Islet precursor cell (in vitro differentiated cells): ENCODE measurements around the gene ICAM5.
"Not testable (repeated sequence)": the region's sequence is repeated elsewhere in the genome, so short reads cannot be mapped to it uniquely, and the experiment has no call there.

Source experiments
- DNase-seq: peaks from one replicate; pipeline ENCODE4 v3.0.0-alpha.2; 2018

Gene ICAM5

DNA sequence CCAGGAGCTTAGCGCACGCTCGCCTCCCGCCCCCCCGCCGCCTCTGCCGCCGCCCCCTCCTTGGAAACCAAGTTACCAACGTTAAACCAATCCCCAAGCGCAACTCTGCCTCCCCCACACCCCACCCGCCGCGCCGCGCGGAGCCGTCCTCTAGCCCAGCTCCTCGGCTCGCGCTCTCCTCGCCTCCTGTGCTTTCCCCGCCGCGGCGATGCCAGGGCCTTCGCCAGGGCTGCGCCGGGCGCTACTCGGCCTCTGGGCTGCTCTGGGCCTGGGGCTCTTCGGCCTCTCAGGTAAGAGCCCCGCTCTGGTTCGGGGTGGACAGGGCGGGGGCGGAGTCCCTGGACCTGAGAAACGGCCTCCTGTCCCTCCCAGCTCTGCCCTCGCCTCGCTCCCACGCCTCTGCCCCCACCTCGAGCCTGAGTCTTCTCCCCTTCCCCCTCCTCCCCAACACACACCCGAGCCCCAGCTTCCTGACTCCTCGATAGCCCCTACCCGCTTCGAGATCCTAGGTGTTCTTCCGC is at the start of gene ICAM5:
Gene ICAM5, plus strand, starts transcription at position 117 of the 521 bp plus-strand sequence. Its CDS starts 92 bp downstream, at position 209.
- DNase-seq, result no peak

GRCh38 chr19:10241826-10242449 is 47.8 kb upstream of the ICAM5 start:
- not testable (repeated sequence) for DNase-seq

- no peak for DNase-seq
Measured at GRCh38 chr19:10243606-10244005, 46.1 kb upstream of the ICAM5 start.

DNA sequence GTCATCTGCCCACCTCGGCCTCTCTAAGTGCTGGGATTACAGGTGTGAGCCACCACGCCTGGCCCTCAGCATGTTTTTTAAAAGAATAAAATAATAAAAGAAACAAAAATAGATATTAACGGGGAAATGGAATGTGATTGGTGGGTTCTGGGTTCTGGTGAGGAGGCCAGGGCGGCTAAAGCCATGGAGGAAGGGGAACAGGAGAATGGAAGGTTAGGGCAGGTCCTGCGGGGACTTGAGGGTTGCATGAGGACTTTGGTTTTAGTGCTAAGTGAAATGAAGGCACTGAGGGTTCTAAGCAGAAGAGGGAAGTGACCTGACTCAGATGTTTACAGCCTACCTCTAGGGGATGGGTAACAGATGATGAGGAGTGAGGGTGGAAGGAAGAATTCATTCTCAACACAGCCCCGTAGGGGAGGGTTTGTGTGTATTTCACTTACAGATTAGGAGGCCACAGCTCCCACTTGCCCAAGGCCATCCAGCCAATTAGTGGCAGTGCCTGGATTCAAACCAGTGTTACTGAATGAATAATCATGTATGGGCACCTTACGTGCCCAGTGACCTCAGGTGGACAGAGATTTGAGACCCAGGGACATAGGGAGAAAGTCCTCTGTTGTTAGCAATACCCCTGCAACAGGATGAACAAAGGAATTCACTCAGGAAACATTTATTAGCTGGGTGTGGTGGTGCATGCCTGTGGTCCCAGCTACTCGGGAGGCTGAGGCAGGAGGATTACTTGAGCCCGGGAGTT is 44.4 kb upstream of the ICAM5 start:
- no peak for DNase-seq

DNA sequence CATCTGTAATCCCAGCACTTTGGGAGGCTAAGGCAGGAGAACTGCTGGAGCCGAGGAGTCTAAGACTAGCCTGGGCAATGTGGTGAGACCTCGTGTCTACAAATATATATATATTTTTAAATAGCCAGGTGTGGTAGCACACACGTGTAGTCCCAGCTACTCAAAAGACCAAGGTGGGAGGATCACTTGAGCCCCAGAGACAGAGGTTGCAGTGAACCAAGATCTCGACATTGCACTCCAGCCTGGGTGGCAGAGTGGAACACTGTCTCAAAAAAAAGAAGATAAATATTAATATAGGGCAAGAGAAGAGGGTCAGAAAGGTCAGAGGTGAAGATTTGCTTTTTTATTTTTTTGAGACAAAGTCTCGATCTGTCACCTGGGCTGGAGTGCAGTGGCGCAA is 43.2 kb upstream of the ICAM5 start:
- no peak for DNase-seq

DNA sequence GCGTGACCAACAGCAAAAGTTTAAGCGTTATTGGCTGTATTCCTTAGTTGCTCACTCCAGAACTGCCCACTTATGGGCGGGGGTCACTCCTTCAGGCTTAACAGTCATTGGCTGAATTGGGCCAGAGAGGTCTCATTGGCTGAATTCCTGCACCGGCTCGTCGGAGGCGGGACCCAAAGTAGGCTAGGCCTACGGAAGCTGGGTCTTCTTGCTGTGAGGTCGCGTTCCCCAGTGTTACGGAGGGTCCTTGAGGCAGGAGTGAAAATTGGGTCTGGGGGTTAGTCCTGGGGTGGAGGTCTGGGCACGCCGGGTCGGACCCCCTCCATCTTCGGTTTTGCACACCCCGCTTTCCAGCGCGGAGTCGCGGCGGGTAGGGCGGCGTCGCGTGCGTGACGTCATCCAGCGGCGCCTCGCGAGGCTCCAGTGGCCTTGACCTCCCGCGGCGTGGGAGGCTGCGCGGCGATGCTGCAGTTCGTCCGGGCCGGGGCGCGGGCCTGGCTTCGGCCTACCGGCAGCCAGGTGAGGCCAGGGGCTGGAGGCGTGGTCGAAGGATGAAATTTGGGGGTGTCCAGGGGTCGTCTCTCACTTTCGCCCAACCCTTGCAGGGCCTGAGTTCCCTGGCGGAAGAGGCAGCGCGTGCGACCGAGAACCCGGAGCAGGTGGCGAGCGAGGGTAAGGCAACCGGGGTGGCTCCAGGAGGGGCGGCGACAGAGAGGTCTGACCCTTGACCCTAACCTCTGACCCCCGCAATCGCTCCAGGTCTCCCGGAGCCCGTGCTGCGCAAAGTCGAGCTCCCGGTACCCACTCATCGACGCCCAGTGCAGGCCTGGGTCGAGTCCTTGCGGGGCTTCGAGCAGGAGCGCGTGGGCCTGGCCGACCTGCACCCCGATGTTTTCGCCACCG is 37.7 kb upstream of the ICAM5 start, which contains the start of gene MRPL4:
Gene MRPL4, plus strand, starts transcription at position 423 of the 903 bp plus-strand sequence. Its CDS starts 40 bp downstream, at position 463.
- peak; percentile 99 for DNase-seq

- DNase-seq, result no peak
Measured at GRCh38 chr19:10252707-10253106, 37.0 kb upstream of the ICAM5 start.

GRCh38 chr19:10254244-10254643 is 35.5 kb upstream of the ICAM5 start:
- DNase-seq, result no peak

GRCh38 chr19:10255358-10255757 is 34.4 kb upstream of the ICAM5 start:
- no peak for DNase-seq

DNA sequence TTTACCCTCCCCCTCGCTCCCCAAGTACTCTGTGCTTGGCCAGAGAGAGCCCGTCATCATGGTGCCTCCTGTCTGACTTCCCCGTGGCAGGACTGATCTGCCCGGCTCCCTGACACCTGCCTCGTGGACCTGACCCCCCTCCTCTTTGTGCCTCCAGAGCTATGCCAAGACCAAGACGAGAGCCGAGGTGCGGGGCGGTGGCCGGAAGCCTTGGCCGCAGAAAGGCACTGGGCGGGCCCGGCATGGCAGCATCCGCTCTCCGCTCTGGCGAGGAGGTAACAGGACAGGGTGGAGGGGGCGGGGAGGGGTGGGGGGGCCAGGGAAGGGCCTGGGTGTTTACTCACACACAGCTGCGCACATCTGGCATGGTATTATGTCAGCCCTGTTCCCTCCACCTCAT is 33.2 kb upstream of the ICAM5 start:
- DNase-seq, result no peak

DNA sequence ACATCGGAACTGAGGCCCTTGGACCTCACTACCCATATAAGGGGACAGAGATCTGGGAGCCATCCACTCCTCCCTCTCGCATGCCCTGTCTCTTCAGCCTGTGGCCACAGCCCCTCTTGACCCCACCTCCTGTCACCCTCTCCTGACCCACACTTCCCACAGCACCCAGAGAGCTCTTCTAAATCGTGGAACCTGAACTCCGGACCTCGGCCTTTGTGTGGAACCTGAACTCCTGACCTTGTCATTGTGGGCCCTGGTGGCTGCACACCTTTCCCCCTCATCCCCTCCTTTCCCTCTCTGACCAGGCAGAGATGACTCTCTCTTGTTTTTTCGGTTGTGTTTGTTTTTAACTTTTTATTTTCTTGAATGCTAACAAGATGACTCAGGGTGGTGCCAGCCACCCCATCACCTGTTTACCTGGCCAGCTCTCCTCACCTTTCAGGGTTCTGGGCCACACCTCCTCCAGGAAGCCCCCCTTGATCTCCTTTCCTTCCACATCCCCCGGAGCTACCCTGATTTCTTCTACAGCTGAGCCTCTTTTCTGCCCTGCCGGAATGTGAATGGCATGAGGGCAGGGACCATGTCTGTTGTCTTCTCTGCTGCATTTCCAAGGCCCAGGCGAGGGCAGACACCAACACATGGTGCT is 32.7 kb upstream of the ICAM5 start:
- no peak for DNase-seq

DNA sequence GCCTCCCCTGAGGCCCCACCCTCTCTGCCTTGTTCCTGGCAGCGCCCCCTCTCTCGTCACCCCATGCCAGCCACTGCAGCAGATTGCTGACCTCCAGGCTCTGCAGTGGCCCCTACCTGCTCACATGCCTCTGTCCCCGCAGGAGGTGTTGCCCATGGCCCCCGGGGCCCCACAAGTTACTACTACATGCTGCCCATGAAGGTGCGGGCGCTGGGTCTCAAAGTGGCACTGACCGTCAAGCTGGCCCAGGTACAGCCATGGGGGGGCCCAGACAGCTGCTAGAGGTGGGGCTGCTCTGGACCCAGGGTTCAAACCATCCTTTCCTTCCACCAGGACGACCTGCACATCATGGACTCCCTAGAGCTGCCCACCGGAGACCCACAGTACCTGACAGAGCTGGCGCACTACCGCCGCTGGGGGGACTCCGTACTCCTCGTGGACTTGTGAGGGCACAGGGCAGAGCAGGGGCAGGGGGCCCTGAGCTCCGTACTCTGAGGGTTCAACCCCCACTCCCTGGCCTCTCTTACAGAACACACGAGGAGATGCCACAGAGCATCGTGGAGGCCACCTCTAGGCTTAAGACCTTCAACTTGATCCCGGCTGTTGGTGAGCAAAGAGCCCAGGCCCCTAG is 31.6 kb upstream of the ICAM5 start:
- DNase-seq, result no peak

- DNase-seq, result peak; percentile 95
Measured at GRCh38 chr19:10259162-10259905, 30.4 kb upstream of the ICAM5 start.

DNA sequence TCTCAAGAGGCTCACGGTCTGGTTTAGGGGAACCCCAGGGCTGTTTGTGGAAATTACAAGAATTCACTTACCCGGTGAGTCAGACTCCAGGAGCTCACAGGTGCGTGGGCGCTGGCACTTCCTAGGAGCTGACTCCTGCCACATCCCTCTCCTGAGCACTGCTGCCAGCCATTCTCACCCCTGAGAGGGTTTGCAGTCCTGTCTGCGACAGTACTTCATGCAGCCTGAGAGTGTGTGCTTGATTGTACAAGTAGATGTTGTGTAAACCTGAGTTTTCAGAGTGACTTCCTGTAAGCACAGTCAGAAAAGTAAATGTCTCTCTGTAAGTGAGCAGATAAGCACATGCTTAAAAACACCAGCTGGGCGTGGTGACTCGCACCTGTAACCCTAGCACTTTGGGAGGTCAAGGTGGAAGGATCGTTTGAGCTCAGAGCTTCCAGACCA is 29.6 kb upstream of the ICAM5 start:
- no peak for DNase-seq

DNA sequence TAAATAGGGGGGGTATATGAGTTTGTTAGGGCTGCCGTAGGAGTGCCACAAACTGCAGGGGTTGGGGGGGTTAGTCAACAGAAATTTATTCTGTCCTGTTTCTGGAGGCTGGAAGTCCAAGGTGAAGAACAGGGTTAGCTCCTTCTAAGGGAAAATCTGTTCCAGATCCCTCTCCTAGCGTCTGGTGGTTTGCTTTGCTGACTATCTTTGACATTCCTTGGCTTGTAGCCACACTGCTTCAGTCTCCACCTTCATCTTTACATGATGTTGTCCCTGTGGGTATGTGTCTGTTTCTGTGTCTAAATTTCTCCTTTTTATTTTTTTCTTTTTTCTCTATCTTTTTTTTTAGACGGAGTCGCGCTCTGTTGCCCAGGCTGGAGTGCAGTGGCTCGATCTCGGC is 27.0 kb upstream of the ICAM5 start:
- no peak for DNase-seq

DNA sequence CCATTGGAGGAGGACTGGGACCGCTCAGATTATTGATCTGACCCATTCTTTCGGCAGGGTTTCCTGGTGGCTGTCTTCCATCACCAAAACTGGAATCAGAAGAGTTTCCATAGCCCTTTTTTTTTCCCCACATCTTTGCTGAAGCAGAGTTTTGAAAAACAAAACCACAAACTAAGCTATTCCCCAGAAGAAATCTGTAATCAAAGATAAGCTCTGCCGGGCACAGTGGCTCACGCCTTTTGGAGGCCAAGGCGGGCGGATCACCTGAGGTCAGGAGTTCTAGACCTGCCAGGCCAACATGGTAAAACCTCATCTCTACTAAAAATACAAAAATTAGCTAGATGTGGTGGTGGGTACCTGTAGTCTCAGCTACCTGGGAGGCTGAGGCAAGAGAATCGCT is 23.0 kb upstream of the ICAM5 start:
- no peak for DNase-seq

DNA sequence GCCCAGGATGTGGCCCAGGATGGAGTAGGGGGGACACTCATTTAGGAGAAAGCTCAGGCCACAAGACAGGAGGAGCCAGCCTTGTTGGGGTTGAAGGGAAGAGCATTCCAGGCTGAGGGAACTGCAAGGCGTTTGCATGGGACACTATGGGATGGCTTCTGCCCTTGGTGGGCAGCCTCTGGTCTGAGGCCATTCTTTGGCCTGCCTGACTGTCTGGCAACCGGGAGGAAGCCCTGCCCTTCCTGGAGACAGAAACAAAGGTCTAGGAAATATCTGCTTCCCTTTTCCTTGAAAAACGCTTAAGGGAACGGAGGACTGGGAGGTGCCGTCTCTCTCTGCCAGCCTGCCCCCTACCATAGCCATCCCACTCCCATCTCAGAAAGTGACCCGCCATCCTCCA is 21.7 kb upstream of the ICAM5 start:
- DNase-seq, result no peak

- DNase-seq, result peak; percentile 87
Measured at GRCh38 chr19:10269333-10270179, 20.2 kb upstream of the ICAM5 start.

GRCh38 chr19:10270180-10270615 is 19.6 kb upstream of the ICAM5 start:
- no peak for DNase-seq
